Thymus (tissue), 11 donors: ENCODE measurements around the gene CHST13. TPM values are rescaled to one million over a fixed set of nuclear protein-coding genes. Genes with fewer than 3 reads are reported as not detected.

Source experiments
- DNase-seq, 9 donors: peaks; one replicate each; pipeline ENCODE4 v3.0.0-alpha.2; 2013; ENCODE audit warnings: low spot score in 9 of 9, low read depth in 6 of 9, missing footprints in 1 of 9
- H3K27ac ChIP-seq, 2 donors: one replicate each; pipeline ENCODE4 v1.5.1; 2013; ENCODE audit warnings: control low read depth in 1 of 2, low read depth in 1 of 2, low read length in 1 of 2, mild to moderate bottlenecking in 1 of 2, moderate library complexity in 1 of 2
- H3K27me3 ChIP-seq, 2 donors: one replicate each; pipeline ENCODE4 v1.5.1; 2013; ENCODE audit warnings: low read length in 1 of 2; ENCODE audit not compliant: control insufficient read depth in 2 of 2, insufficient read depth in 1 of 2
- H3K36me3 ChIP-seq, 2 donors: one replicate each; pipeline ENCODE4 v1.5.1; 2013; ENCODE audit warnings: low read length in 1 of 2, mild to moderate bottlenecking in 1 of 2, moderate library complexity in 1 of 2; ENCODE audit not compliant: control insufficient read depth in 2 of 2, insufficient read depth in 2 of 2
- H3K4me1 ChIP-seq, 2 donors: one replicate each; pipeline ENCODE4 v1.5.1; 2013; ENCODE audit warnings: low read length in 2 of 2; ENCODE audit not compliant: control insufficient read depth in 2 of 2, insufficient read depth in 2 of 2
- H3K4me3 ChIP-seq, 2 donors: one replicate each; pipeline ENCODE4 v1.5.1; 2013; ENCODE audit warnings: low read length in 2 of 2, control low read depth in 1 of 2, mild to moderate bottlenecking in 1 of 2
- H3K9me3 ChIP-seq, 2 donors: one replicate each; pipeline ENCODE4 v1.5.1; 2013; ENCODE audit warnings: low read length in 1 of 2, mild to moderate bottlenecking in 1 of 2; ENCODE audit not compliant: control insufficient read depth in 2 of 2, insufficient read depth in 1 of 2
- WGBS: extraction: QIAGEN DNeasy Blood & Tissue Kit; methylation state at CpG from one replicate; pipeline ENCODE4 v1.1.7; 2013; 5-methylcytosine and 5-hydroxymethylcytosine counted together
- polyA plus RNA-seq: library from polyadenylated mRNA; stranded (reverse); fragments of 200-250 nt; gene quantifications from one replicate; pipeline ENCODE4 v1.2.3, GENCODE V29; 2013
- total RNA-seq: library from RNA; stranded (reverse); fragments of 120-200 nt; gene quantifications from one replicate; pipeline ENCODE4 v1.2.4, GENCODE V29; 2013
- donor health status: healthy.

Gene CHST13
- total and polyA plus RNA-seq, 2 donors, result 0.38 to 0.39 TPM

DNA sequence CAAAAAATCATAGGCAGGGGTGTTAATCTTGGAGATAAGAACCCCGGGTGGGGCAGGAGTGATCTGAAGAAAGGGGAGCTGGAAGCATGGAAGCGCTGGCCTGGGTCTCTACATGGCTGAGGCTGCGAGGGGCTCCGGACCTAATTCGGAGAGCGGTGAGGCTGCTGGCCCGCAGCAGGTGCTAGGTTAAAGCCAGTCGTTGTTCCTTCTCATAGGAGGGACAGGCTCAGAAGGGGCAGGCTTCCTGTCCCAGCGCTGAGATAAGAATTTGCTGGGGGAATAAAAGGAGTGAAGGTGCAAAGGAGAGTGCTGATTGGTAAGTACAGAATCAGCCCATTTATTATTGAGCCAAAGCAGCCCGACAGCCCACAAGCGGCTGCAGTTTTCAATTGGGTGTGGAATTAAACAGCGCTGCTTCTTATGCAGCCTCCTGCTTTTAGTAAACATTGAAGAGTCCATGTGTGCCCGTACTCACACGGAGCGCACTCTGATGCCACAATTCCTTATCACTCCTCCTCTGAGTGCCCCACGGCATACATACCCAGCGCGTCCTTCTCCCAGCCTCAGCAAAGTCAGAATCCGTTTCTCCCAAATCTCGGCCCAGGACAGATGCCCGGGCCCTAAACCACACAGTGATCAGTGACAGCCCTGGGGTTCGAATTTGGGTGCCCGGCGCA is 17.1 kb downstream of the CHST13 start:
- H3K4me1 ChIP-seq, result peaks cover 4 to 25% of the 10 kb centered on the region in 2 donors
- H3K27me3 ChIP-seq, result no peaks in the 10 kb centered on the region
- 54% methylated on average over 24 of the region's 24 CpGs for WGBS
- no peak overlapping the region for H3K4me3 ChIP-seq
- peak overlapping the region in 1 of 2 donors; percentile 74 for H3K27ac ChIP-seq
- DNase-seq, result no peak
- H3K36me3 ChIP-seq, result no peaks in the 10 kb centered on the region
- peaks cover 0 to 6% of the 10 kb centered on the region in 2 donors for H3K9me3 ChIP-seq

- H3K9me3 ChIP-seq, result peaks cover 0 to 6% of the 10 kb centered on the region in 2 donors
- no peak overlapping the region for H3K4me3 ChIP-seq
- H3K4me1 ChIP-seq, result peaks cover 4 to 25% of the 10 kb centered on the region in 2 donors
- DNase-seq, result no peak
- 95% methylated on average over 101 of the region's 101 CpGs for WGBS
- H3K27ac ChIP-seq, result peak overlapping the region in 1 of 2 donors; percentile 32
- no peaks in the 10 kb centered on the region for H3K36me3 ChIP-seq
- H3K27me3 ChIP-seq, result no peaks in the 10 kb centered on the region
These were observed 17.8 kb downstream of the CHST13 start for GRCh38 chr3:126541628-126542339.

DNA sequence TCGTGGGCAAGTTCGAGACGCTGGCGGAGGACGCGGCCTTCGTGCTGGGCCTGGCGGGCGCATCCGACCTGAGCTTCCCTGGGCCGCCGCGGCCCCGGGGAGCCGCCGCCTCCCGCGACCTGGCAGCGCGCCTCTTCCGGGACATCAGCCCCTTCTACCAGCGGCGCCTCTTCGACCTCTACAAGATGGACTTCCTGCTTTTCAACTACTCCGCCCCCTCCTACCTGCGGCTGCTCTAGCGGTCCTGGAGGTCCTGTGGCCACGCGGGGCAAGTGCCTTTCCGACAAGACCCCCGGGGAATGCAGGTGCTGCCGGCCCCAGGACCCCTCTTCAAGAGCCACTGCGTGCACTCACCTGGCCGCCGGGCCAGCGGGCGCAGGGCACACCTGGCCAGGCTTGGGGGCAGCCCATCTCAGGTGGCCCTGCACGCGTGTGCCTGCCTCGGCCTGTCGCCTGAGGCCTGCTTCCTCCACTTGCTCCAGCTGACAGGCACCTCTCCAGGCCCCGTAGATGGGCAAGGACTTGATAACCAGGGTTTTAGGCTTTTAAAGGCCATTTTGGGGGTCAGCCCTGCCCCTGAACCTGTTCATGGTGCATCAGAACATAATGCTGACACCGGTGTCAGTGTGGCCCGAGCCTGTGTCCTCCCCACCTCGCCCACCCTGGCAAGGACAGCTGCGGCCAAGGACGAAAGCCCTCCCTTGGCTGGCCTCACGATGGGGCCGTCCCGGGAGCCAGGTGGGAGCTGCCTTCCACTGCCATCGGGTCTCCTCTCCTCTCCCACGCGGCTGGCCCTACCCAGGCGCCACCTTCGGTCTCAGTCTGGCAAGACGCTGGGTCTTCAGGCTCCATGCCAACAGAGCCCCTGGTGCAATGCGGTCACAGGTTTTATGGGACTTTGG is 18.6 kb downstream of the CHST13 start:
- H3K36me3 ChIP-seq, result no peaks in the 10 kb centered on the region
- no peak for DNase-seq
- no peaks in the 10 kb centered on the region for H3K27me3 ChIP-seq
- H3K9me3 ChIP-seq, result peaks cover 0 to 6% of the 10 kb centered on the region in 2 donors
- no peak overlapping the region for H3K27ac ChIP-seq
- H3K4me1 ChIP-seq, result peaks cover 4 to 25% of the 10 kb centered on the region in 2 donors
- no peak overlapping the region for H3K4me3 ChIP-seq
- 95% methylated on average over 57 of the region's 57 CpGs for WGBS

GRCh38 chr3:126543457-126544061 is 19.6 kb downstream of the CHST13 start:
- peaks cover 4 to 25% of the 10 kb centered on the region in 2 donors for H3K4me1 ChIP-seq
- peaks cover 0 to 6% of the 10 kb centered on the region in 2 donors for H3K9me3 ChIP-seq
- no peaks in the 10 kb centered on the region for H3K27me3 ChIP-seq
- no peaks in the 10 kb centered on the region for H3K36me3 ChIP-seq
- DNase-seq, result no peak
- no peak overlapping the region for H3K4me3 ChIP-seq
- H3K27ac ChIP-seq, result no peak overlapping the region
- 99% methylated on average over 2 of the region's 2 CpGs for WGBS

DNA sequence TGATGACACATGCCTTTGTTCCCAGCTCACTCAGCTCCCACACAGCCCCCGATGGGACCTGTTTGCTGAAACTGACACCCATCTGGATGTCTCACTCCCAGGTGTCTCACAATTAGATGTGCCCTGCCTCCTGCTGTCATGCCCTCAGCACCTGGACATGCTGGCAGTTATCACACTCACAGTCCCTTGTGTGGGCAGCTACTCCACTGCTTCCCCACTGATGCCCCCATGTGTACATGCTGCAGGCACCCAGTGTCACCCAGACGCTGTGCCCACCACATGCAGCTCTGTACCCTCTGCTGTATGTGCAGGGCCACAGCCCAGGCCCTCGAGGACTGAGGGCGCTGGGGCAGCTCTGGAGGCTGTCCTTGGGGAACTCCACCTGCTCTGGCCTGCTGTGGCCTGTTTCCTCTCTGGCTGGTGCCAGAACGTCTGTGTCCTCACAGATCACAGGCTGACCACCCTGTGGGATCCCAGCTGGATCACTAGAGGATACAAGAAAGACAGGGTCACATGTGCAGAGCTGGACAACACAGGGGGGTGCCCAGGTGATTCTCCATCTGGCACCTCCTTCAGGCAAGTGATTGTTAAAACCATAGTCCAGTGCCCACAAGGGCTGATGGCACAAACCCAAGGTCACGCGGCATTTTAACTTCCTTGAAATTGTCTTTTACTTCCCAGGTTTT is 20.8 kb downstream of the CHST13 start:
- H3K4me3 ChIP-seq, result no peak overlapping the region
- peaks cover 4 to 25% of the 10 kb centered on the region in 2 donors for H3K4me1 ChIP-seq
- H3K27me3 ChIP-seq, result no peaks in the 10 kb centered on the region
- no peaks in the 10 kb centered on the region for H3K36me3 ChIP-seq
- H3K9me3 ChIP-seq, result peaks cover 0 to 6% of the 10 kb centered on the region in 2 donors
- no peak overlapping the region for H3K27ac ChIP-seq
- no peak for DNase-seq
- 74% methylated on average over 7 of the region's 7 CpGs for WGBS

GRCh38 chr3:126545544-126545943 is 21.6 kb downstream of the CHST13 start:
- Histone ChIP-seq H3K27ac (no peak overlapping the region), H3K27me3 (no peaks in the 10 kb centered on the region), H3K4me1 (peaks cover 4 to 19% of the 10 kb centered on the region in 2 donors), H3K36me3 (no peaks in the 10 kb centered on the region), H3K9me3 (peaks cover 0 to 4% of the 10 kb centered on the region in 2 donors), H3K4me3 (no peak overlapping the region)
- DNase-seq, result no peak
- 90% methylated on average over 5 of the region's 5 CpGs for WGBS

GRCh38 chr3:126546013-126546412 is 22.1 kb downstream of the CHST13 start:
- Histone ChIP-seq H3K36me3 (no peaks in the 10 kb centered on the region), H3K27ac (no peak overlapping the region), H3K4me1 (peaks cover 2 to 15% of the 10 kb centered on the region in 2 donors), H3K9me3 (peaks cover 0 to 4% of the 10 kb centered on the region in 2 donors), H3K4me3 (no peak overlapping the region), H3K27me3 (no peaks in the 10 kb centered on the region)
- WGBS, result 97% methylated on average over 6 of the region's 6 CpGs
- no peak for DNase-seq

GRCh38 chr3:126546549-126547239 is 22.7 kb downstream of the CHST13 start:
- no peak for DNase-seq
- peaks cover 0 to 4% of the 10 kb centered on the region in 2 donors for H3K9me3 ChIP-seq
- no peak overlapping the region for H3K4me3 ChIP-seq
- WGBS, result 96% methylated on average over 8 of the region's 8 CpGs
- no peaks in the 10 kb centered on the region for H3K36me3 ChIP-seq
- H3K27me3 ChIP-seq, result no peaks in the 10 kb centered on the region
- H3K27ac ChIP-seq, result no peak overlapping the region
- H3K4me1 ChIP-seq, result peaks cover 0 to 16% of the 10 kb centered on the region in 2 donors
